Small intestine (tissue), 7 donors: Measurements from ENCODE around the gene ELANE. TPM values are rescaled to one million over a fixed set of nuclear protein-coding genes. Genes with fewer than 3 reads are reported as not detected.

Source experiments
- DNase-seq, 2 donors: peaks; one replicate each; pipeline versions ENCODE4 v3.0.0 to v3.0.0-alpha.2; 2013
- FAIRE-seq: peaks from 2 replicates; lab custom pipeline; 2012; peaks lifted over from hg19 to GRCh38; lab: Jason Lieb, UNC
- H3K27ac ChIP-seq, 3 donors: one replicate each; pipeline ENCODE4 v1.5.1; 2013; ENCODE audit warnings: low read length in 2 of 3, mild to moderate bottlenecking in 2 of 3, control low read depth in 1 of 3, inconsistent platforms in 1 of 3, low read depth in 1 of 3, moderate library complexity in 1 of 3
- H3K27me3 ChIP-seq, 3 donors: one replicate each; pipeline ENCODE4 v1.6.1; 2013; ENCODE audit warnings: low read length in 3 of 3, inconsistent platforms in 1 of 3; ENCODE audit not compliant: control insufficient read depth in 3 of 3, insufficient read depth in 3 of 3
- H3K36me3 ChIP-seq, 3 donors: one replicate each; pipeline ENCODE4 v1.6.1; 2013; ENCODE audit warnings: low read length in 3 of 3, inconsistent platforms in 1 of 3, low read depth in 1 of 3, mild to moderate bottlenecking in 1 of 3, moderate library complexity in 1 of 3; ENCODE audit not compliant: control insufficient read depth in 3 of 3, insufficient read depth in 2 of 3
- H3K4me1 ChIP-seq, 3 donors: one replicate each; pipeline ENCODE4 v1.6.1; 2013; ENCODE audit warnings: low read length in 2 of 3, inconsistent platforms in 1 of 3, low read depth in 1 of 3, mild to moderate bottlenecking in 1 of 3, moderate library complexity in 1 of 3; ENCODE audit not compliant: control insufficient read depth in 3 of 3, insufficient read depth in 2 of 3
- H3K4me3 ChIP-seq, 3 donors: one replicate each; pipeline ENCODE4 v1.5.1; 2013; ENCODE audit warnings: low read length in 3 of 3, control low read depth in 1 of 3, inconsistent platforms in 1 of 3, low read depth in 1 of 3, mild to moderate bottlenecking in 1 of 3, moderate library complexity in 1 of 3
- H3K9me3 ChIP-seq, 2 donors: one replicate each; pipeline ENCODE4 v1.6.1; 2013; ENCODE audit warnings: low read depth in 1 of 2, low read length in 1 of 2; ENCODE audit not compliant: control insufficient read depth in 2 of 2, insufficient read depth in 1 of 2
- WGBS, 3 donors: extraction: QIAGEN DNeasy Blood & Tissue Kit; methylation state at CpG; one replicate each; pipeline ENCODE4 v1.1.7; 2013; 5-methylcytosine and 5-hydroxymethylcytosine counted together
- polyA plus RNA-seq, 4 donors: library from polyadenylated mRNA; stranded (reverse) in 3 of 4; unstranded in 1 of 4; fragments of 200-250 nt in 3 of 4; fragments of 120-200 nt in 1 of 4; gene quantifications; one replicate each; pipeline versions ENCODE4 v1.2.1 to v1.2.3, GENCODE V29; 2013
- donor health status: healthy with polysubstance abuse.
- donor health status: control.
- donor health status: control.
- donor health status: Bipolar disorder and iron deficiency.
- donor health status: healthy.

ELANE gene
- polyA plus RNA-seq, 4 donors, result 0.09 to 1.8 TPM; not detected in 2

DNA sequence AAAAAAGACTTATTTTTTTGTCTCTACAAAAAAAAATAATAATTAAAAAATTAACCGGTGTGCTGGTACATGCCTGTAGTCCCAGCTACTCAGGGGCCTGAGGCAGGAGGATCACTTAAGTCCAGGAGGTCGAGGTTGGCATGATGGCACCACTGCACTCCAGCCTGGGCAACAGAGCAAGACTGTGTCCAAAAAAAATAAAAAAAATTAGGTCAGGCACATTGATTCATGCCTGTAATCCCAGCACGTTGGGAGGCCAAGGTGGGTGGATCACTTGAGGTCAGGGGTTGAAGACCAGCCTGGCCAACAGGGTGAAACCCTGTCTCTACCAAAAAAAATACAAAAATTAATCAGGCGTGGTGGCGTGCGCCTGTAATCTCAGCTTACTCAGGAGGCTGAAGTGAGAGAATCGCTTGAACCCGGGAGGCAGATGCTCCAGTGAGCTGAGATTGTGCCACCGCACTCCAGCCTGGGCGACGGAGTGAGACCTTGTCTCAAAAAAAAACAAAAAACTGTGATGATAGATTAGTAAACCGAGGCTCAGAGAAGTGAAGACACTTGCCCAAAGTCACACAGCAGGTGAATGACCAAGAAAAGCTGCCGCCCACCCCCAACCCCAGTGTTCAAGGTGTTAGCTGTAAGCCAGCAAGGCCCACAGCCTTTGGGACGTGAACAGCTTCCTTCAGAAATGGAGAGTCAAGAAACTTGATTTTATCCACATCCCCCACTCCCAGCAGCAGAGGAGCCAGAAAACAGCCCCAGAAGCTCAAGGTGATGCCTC, 50.5 kb downstream of the ELANE start:
- H3K4me3 ChIP-seq, result no peak overlapping the region
- DNase-seq (no peak), FAIRE-seq (no peak)
- H3K27me3 ChIP-seq, result no peaks in the 10 kb centered on the region
- no peaks in the 10 kb centered on the region for H3K4me1 ChIP-seq
- no peak overlapping the region for H3K27ac ChIP-seq
- H3K36me3 ChIP-seq, result peaks cover 5 to 71% (median 9%) of the 10 kb centered on the region in 3 donors
- WGBS, 3 donors, result 91 to 92% (median 92%) methylated on average over 14 of the region's 14 CpGs
- no peaks in the 10 kb centered on the region for H3K9me3 ChIP-seq

DNA sequence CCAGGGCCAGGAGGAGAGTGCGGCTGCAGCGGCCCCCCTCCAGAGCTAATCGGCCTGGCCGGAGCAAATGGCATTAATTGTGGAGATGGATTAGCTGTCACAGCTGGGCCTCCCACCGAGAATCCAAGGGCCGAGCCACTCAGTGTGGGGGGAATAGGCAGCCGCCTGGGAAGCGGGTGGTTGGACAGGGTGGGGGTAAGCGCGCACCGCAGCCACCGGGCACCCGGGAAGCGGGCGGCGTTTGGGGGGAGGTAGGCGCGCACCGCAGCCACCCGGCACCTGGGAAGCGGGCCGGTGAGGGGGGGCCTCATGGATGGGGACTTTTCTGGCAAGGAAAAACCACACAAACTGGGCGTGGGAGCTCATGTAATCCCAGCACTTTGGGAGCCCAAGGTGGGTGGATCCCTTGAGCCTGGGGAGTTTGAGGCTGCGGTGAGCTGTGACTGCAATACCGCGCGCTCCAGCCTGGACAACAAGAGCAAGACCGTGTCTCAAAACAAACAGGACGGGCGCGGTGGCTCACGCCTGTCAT, 51.2 kb downstream of the ELANE start:
- peaks cover 5 to 69% (median 9%) of the 10 kb centered on the region in 3 donors for H3K36me3 ChIP-seq
- 68 to 82% (median 80%) methylated on average over 18 to 32 of the region's 32 CpGs for WGBS, 3 donors
- no peak overlapping the region for H3K4me3 ChIP-seq

DNA sequence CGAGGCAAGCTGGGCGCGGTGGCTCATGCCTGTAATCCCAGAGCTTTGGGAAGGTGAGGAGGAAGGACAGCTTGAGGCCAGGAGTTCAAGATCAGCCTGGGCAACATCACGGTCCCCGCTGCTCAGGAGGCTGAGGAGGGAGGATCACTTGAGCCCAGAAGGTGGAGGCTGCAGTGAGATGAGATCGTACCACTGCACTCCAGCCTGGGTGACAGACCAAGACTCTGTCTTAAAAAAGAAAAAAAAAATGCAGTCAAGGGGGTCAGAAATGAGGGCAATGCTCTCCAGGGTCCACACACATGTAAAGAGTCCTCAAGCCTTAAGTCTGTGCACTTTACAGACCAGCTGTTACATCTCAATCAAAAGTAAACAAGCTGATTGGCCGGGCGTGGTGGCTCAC, 52.4 kb downstream of the ELANE start:
- 90 to 93% (median 91%) methylated on average over 8 of the region's 8 CpGs for WGBS, 3 donors

More for the DNA sequence above, 51.2 kb downstream of the ELANE start:
- Histone ChIP-seq H3K4me1 (no peaks in the 10 kb centered on the region), H3K27me3 (no peaks in the 10 kb centered on the region), H3K27ac (no peak overlapping the region), H3K9me3 (no peaks in the 10 kb centered on the region)
- FAIRE-seq (no peak), DNase-seq (no peak)

More for the DNA sequence above, 52.4 kb downstream of the ELANE start:
- H3K36me3 ChIP-seq, result peaks cover under 1 to 57% (median 6%) of the 10 kb centered on the region in 3 donors
- DNase-seq, result no peak
- H3K4me3 ChIP-seq, result no peak overlapping the region
- FAIRE-seq, result no peak
- H3K4me1 ChIP-seq, result peaks cover 0 to 10% (median 0%) of the 10 kb centered on the region in 3 donors
- H3K9me3 ChIP-seq, result no peaks in the 10 kb centered on the region
- no peak overlapping the region for H3K27ac ChIP-seq
- no peaks in the 10 kb centered on the region for H3K27me3 ChIP-seq

Other genes with a start within 250 kb of the ELANE start
- gene POLRMT, start 218.8 kb upstream of the ELANE start, polyA plus RNA-seq, result 100 to 1,000 TPM in 1 of 4 donors, 10 to 100 TPM in 3; 63.0 to 153 (median 86.8) TPM
- under 1 TPM in 2 of 4 donors, not detected in 2; 0.12 to 0.30 TPM for gene FGF22, start 212.4 kb upstream of the ELANE start, polyA plus RNA-seq
- 10 to 100 TPM; 39.2 to 60.2 (median 55.4) TPM for gene RNF126, start 189.1 kb upstream of the ELANE start, polyA plus RNA-seq
- 10 to 100 TPM in 2 of 4 donors, 1 to 10 TPM in 2; 4.0 to 31.9 (median 17.7) TPM for gene FSTL3, start 175.9 kb upstream of the ELANE start, polyA plus RNA-seq
- under 1 TPM in 1 of 4 donors, not detected in 3; 0.95 TPM for gene PRSS57, start 156.9 kb upstream of the ELANE start, polyA plus RNA-seq
- gene PALM, start 143.4 kb upstream of the ELANE start, polyA plus RNA-seq, result 10 to 100 TPM; 12.4 to 37.6 (median 25.3) TPM
- 100 to 1,000 TPM; 189 to 644 (median 383) TPM for gene MISP, start 101.2 kb upstream of the ELANE start, polyA plus RNA-seq
- gene PTBP1, start 54.9 kb upstream of the ELANE start, polyA plus RNA-seq, result 100 to 1,000 TPM; 109 to 257 (median 140) TPM
- under 1 TPM in 2 of 4 donors, not detected in 2; 0.49 to 0.57 TPM for gene PLPPR3, start 30.3 kb upstream of the ELANE start, polyA plus RNA-seq
- gene AZU1, start 24.5 kb upstream of the ELANE start, polyA plus RNA-seq, result under 1 TPM in 1 of 4 donors, not detected in 3; 0.22 TPM
- under 1 TPM in 1 of 4 donors, not detected in 3; 0.41 TPM for gene PRTN3, start 11.3 kb upstream of the ELANE start, polyA plus RNA-seq
- gene CFD, start 7.4 kb downstream of the ELANE start, polyA plus RNA-seq, result 100 to 1,000 TPM in 1 of 4 donors, 10 to 100 TPM in 1, 1 to 10 TPM in 2; 3.8 to 601 (median 20.8) TPM
- 100 to 1,000 TPM in 1 of 4 donors, 10 to 100 TPM in 3; 39.0 to 107 (median 70.3) TPM for gene MED16, start 40.9 kb downstream of the ELANE start, polyA plus RNA-seq
- gene RNU6-9, start 41.2 kb downstream of the ELANE start, polyA plus RNA-seq, result not detected
- gene R3HDM4, start 60.9 kb downstream of the ELANE start, polyA plus RNA-seq, result 10 to 100 TPM; 29.5 to 52.7 (median 42.3) TPM
- under 1 TPM in 2 of 4 donors, not detected in 2; 0.25 to 0.55 TPM for gene KISS1R, start 65.0 kb downstream of the ELANE start, polyA plus RNA-seq
- gene ARID3A, start 73.7 kb downstream of the ELANE start, polyA plus RNA-seq, result 100 to 1,000 TPM in 1 of 4 donors, 1 to 10 TPM in 3; 1.3 to 242 (median 4.8) TPM
- 10 to 100 TPM; 33.4 to 70.8 (median 57.5) TPM for gene WDR18, start 132.0 kb downstream of the ELANE start, polyA plus RNA-seq
- gene GRIN3B, start 148.1 kb downstream of the ELANE start, polyA plus RNA-seq, result under 1 TPM in 2 of 4 donors, not detected in 2; 0.10 to 0.16 TPM
- gene TMEM259, start 168.8 kb downstream of the ELANE start, polyA plus RNA-seq, result 100 to 1,000 TPM; 123 to 313 (median 186) TPM
- not detected for gene RNU6-2, start 169.2 kb downstream of the ELANE start, polyA plus RNA-seq
- 10 to 100 TPM; 14.5 to 34.4 (median 22.6) TPM for gene CNN2, start 174.3 kb downstream of the ELANE start, polyA plus RNA-seq
- gene ABCA7, start 187.8 kb downstream of the ELANE start, polyA plus RNA-seq, result 10 to 100 TPM in 2 of 4 donors, 1 to 10 TPM in 2; 3.1 to 60.3 (median 20.2) TPM
- 10 to 100 TPM; 15.9 to 81.1 (median 48.5) TPM for gene ARHGAP45, start 214.9 kb downstream of the ELANE start, polyA plus RNA-seq
- 100 to 1,000 TPM; 122 to 189 (median 142) TPM for gene POLR2E, start 243.1 kb downstream of the ELANE start, polyA plus RNA-seq